Measurements from ENCODE around the gene CXorf38.

- TF ChIP-seq CTCF (conservative IDR thresholded peaks at IDR 0.05; ENCODE audit: low read depth, low read length) (no peak), EZH2 (IDR thresholded peaks at IDR 0.05; ENCODE audit: low read length, unreplicated experiment) (no peak), EZH2phosphoT487 (IDR thresholded peaks at IDR 0.05; ENCODE audit: borderline replicate concordance, low read length) (no peak)
Observed at GRCh38 chrX:40617566-40617965, 29.8 kb downstream of the CXorf38 start.

All from PC-3 (cell line).